ENCODE data around the gene TMEM200C. TPM values are rescaled to one million over a fixed set of nuclear protein-coding genes. Genes with fewer than 3 reads are reported as not detected.

The TMEM200C gene
- total RNA-seq, 4 donors from 2014 or later: under 0.01 to 0.16 (median 0.13) TPM

DNA sequence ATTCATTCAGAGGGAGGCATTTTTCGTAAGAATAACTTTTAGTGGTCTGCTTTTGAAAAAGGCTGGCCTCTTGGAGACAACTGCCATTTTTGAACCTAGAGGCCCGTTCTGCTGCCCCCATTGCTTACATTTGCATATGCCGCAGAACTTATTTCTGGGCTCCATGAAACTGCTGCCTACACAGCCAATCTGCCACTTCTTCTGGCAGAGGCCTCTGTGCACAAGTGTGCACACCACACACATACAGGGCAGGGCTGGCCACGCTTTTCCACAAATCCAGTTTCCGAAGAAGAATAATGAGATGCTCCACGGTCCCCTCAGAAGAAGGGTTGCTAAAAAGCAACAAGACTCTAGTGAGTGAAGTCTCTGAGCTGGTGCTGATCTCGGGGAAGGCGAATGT, 56.2 kb downstream of the TMEM200C start:
- H3K27me3 ChIP-seq: no peaks in the 10 kb centered on the region
- ATAC-seq: no peak
- H3K36me3 ChIP-seq: no peaks in the 10 kb centered on the region
- H3K9me3 ChIP-seq: no peaks in the 10 kb centered on the region
- no peaks in the 10 kb centered on the region for H3K4me1 ChIP-seq
- no peak overlapping the region for H3K27ac ChIP-seq
- TF ChIP-seq, protein P1, sequence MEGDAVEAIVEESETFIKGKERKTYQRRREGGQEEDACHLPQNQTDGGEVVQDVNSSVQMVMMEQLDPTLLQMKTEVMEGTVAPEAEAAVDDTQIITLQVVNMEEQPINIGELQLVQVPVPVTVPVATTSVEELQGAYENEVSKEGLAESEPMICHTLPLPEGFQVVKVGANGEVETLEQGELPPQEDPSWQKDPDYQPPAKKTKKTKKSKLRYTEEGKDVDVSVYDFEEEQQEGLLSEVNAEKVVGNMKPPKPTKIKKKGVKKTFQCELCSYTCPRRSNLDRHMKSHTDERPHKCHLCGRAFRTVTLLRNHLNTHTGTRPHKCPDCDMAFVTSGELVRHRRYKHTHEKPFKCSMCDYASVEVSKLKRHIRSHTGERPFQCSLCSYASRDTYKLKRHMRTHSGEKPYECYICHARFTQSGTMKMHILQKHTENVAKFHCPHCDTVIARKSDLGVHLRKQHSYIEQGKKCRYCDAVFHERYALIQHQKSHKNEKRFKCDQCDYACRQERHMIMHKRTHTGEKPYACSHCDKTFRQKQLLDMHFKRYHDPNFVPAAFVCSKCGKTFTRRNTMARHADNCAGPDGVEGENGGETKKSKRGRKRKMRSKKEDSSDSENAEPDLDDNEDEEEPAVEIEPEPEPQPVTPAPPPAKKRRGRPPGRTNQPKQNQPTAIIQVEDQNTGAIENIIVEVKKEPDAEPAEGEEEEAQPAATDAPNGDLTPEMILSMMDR (IDR thresholded peaks at IDR 0.05): no peak
- TF ChIP-seq POLR2AphosphoS5 (IDR thresholded peaks at IDR 0.05): no peak
- TF ChIP-seq POLR2A (IDR thresholded peaks at IDR 0.05): no peak
- no peak overlapping the region for H3K4me3 ChIP-seq
- 76 to 92% methylated on average over 3 to 6 of the region's 8 CpGs for WGBS, 2 donors (ENCODE audit: low coverage in 1 of 2)

Small RNAs within 50 kb of the gene (small RNA-seq; reads per million reads assigned to genes)
- gene MIR3976: 0 reads per million in 4 donors

All from gastroesophageal sphincter (tissue), 4 donors.